ENCODE results near the gene DISC1. TPM values are rescaled to one million over a fixed set of nuclear protein-coding genes. Genes with fewer than 3 reads are reported as not detected.

DISC1 gene
- total and polyA plus RNA-seq, 2 donors (not counting 3 experiments of a cell fraction or from before 2014, with no cell fraction given): 3.3 to 14.7 TPM

- POLR2A ChIA-PET: no interaction called here
- BruUV-seq (replicated peaks): no TSS peak
- no peaks in the 10 kb centered on the region for H3K27me3 ChIP-seq (ENCODE audit: control insufficient read depth in 2 of 2, insufficient read depth in 2 of 2, low read length in 2 of 2)
- no peak for DNase-seq (ENCODE audit: low read depth, low spot score)
- intact Hi-C loops (cut with micrococcal nuclease): loop anchor here (10.0 kb wide), 2 partner anchors 264 to 434 kb away; no protein-coding TSS in a partner anchor
- H3K27ac ChIP-seq (ENCODE audit: insufficient read depth, low read depth, low read length): no peak overlapping the region
- no peak overlapping the region for H3K4me2 ChIP-seq (ENCODE audit: insufficient read depth, low read length)
- TF ChIP-seq POLR2AphosphoS5 (IDR thresholded peaks at IDR 0.05; ENCODE audit: insufficient read depth, low read depth, low read length) (no peak), EZH2 (IDR thresholded peaks at IDR 0.05; ENCODE audit: borderline replicate concordance, low read depth, low read length, severe bottlenecking) (no peak), POLR2A (IDR thresholded peaks at IDR 0.05; ENCODE audit: low read depth, low read length) (no peak), MYC (IDR thresholded peaks at IDR 0.05; ENCODE audit: low read depth, low read length) (no peak), JUN (IDR thresholded peaks at IDR 0.05; ENCODE audit: borderline replicate concordance, insufficient read depth, insufficient read length, low read depth) (no peak)
- H3K9me3 ChIP-seq (replicated peaks; ENCODE audit: control insufficient read depth, insufficient read depth, low read length): no peaks in the 10 kb centered on the region
- H3K4me1 ChIP-seq (ENCODE audit: control insufficient read depth, extremely low read depth, insufficient read depth, low read length): no peaks in the 10 kb centered on the region
- no peaks in the 10 kb centered on the region for H3K9me1 ChIP-seq (replicated peaks; ENCODE audit: control insufficient read depth, extremely low read depth, insufficient read depth, low read length)
- H3K9ac ChIP-seq (replicated peaks; ENCODE audit: extremely low read depth, insufficient read depth, low read length): no peak overlapping the region
- H3K79me2 ChIP-seq (ENCODE audit: control insufficient read depth, insufficient read depth, low read length): no peaks in the 10 kb centered on the region
- CTCF ChIA-PET: no interaction called here
- H2AFZ ChIP-seq (ENCODE audit: low read depth, low read length): no peak overlapping the region
- no peaks in the 10 kb centered on the region for H3K36me3 ChIP-seq (ENCODE audit: control insufficient read depth in 2 of 2, extremely low read depth in 1 of 2, insufficient read depth in 2 of 2, low read length in 2 of 2)
- dilution Hi-C loops (cut with MboI; ENCODE audit: extremely low pct_ligation_motif_present, low sequenced_read_pairs): no loop called here
- no peak overlapping the region for H3K4me3 ChIP-seq (replicated peaks in 1 of 3; ENCODE audit: insufficient read depth in 1 of 3, low read depth in 1 of 3, low read length in 3 of 3)
- no peak for FAIRE-seq
- no peaks in the 10 kb centered on the region for H4K20me1 ChIP-seq (replicated peaks; ENCODE audit: control insufficient read depth, extremely low read depth, insufficient read depth, low read length)
Observed at GRCh38 chr1:231750818-231751362, 124.3 kb downstream of the DISC1 start.

- Histone ChIP-seq H3K4me2 (ENCODE audit: insufficient read depth, low read length) (no peak overlapping the region), H3K4me1 (ENCODE audit: control insufficient read depth, extremely low read depth, insufficient read depth, low read length) (no peaks in the 10 kb centered on the region), H3K27ac (ENCODE audit: insufficient read depth, low read depth, low read length) (no peak overlapping the region), H3K9ac (replicated peaks; ENCODE audit: extremely low read depth, insufficient read depth, low read length) (no peak overlapping the region), H3K36me3 (ENCODE audit: control insufficient read depth in 2 of 2, extremely low read depth in 1 of 2, insufficient read depth in 2 of 2, low read length in 2 of 2) (no peaks in the 10 kb centered on the region), H3K79me2 (ENCODE audit: control insufficient read depth, insufficient read depth, low read length) (no peaks in the 10 kb centered on the region), H4K20me1 (replicated peaks; ENCODE audit: control insufficient read depth, extremely low read depth, insufficient read depth, low read length) (no peaks in the 10 kb centered on the region), H3K27me3 (ENCODE audit: control insufficient read depth in 2 of 2, insufficient read depth in 2 of 2, low read length in 2 of 2) (no peaks in the 10 kb centered on the region), H3K9me1 (replicated peaks; ENCODE audit: control insufficient read depth, extremely low read depth, insufficient read depth, low read length) (no peaks in the 10 kb centered on the region), H2AFZ (ENCODE audit: low read depth, low read length) (no peak overlapping the region), H3K9me3 (replicated peaks; ENCODE audit: control insufficient read depth, insufficient read depth, low read length) (no peaks in the 10 kb centered on the region), H3K4me3 (replicated peaks in 1 of 3; ENCODE audit: insufficient read depth in 1 of 3, low read depth in 1 of 3, low read length in 3 of 3) (no peak overlapping the region)
- FAIRE-seq (no peak), DNase-seq (ENCODE audit: low read depth, low spot score) (no peak)
- intact Hi-C loops (cut with micrococcal nuclease) (loop anchor here (10.0 kb wide), 2 partner anchors 263 to 433 kb away; no protein-coding TSS in a partner anchor), dilution Hi-C loops (cut with MboI; ENCODE audit: extremely low pct_ligation_motif_present, low sequenced_read_pairs) (no loop called here)
- ChIA-PET CTCF (no interaction called here), POLR2A (no interaction called here)
- no TSS peak for BruUV-seq (replicated peaks)
- TF ChIP-seq MAX (IDR thresholded peaks at IDR 0.05; ENCODE audit: insufficient read depth, insufficient read length) (no peak), JUN (IDR thresholded peaks at IDR 0.05; ENCODE audit: borderline replicate concordance, insufficient read depth, insufficient read length, low read depth) (no peak), POLR2A (IDR thresholded peaks at IDR 0.05; ENCODE audit: low read depth, low read length) (no peak), POLR2AphosphoS5 (IDR thresholded peaks at IDR 0.05; ENCODE audit: insufficient read depth, low read depth, low read length) (no peak)
Observed at GRCh38 chr1:231751415-231751814, 124.8 kb downstream of the DISC1 start.
